Measurements from ENCODE around the gene TGFBI. TPM values are rescaled to one million over a fixed set of nuclear protein-coding genes. Genes with fewer than 3 reads are reported as not detected.

Gene TGFBI
- total and polyA plus RNA-seq, 7 donors, result 18.8 to 35.9 (median 28.3) TPM

DNA sequence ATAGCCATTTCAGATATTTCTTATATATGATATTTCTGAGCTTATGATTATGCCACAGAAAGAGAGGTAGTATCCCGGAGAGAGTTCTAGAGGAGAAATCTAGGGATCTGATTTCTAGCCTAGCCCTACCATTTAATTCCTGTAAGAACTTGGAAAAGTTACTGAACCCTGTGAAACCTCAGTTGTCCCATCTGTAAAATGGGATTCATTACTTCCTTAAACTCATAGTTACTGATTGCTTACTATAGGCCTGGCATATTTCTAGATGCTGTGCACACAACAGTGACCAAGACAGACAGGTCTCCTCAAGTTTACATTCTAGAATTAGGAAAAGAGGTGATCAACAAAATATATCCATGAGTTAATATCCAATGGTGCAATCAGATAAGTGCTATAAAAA, 73.1 kb downstream of the TGFBI start:
- TF ChIP-seq, protein P1, sequence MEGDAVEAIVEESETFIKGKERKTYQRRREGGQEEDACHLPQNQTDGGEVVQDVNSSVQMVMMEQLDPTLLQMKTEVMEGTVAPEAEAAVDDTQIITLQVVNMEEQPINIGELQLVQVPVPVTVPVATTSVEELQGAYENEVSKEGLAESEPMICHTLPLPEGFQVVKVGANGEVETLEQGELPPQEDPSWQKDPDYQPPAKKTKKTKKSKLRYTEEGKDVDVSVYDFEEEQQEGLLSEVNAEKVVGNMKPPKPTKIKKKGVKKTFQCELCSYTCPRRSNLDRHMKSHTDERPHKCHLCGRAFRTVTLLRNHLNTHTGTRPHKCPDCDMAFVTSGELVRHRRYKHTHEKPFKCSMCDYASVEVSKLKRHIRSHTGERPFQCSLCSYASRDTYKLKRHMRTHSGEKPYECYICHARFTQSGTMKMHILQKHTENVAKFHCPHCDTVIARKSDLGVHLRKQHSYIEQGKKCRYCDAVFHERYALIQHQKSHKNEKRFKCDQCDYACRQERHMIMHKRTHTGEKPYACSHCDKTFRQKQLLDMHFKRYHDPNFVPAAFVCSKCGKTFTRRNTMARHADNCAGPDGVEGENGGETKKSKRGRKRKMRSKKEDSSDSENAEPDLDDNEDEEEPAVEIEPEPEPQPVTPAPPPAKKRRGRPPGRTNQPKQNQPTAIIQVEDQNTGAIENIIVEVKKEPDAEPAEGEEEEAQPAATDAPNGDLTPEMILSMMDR (IDR thresholded peaks at IDR 0.05), result no peak
- 95 to 100% (median 97%) methylated on average over 1 of the region's 1 CpG for WGBS, 3 donors
- H3K4me1 ChIP-seq, result no peaks in the 10 kb centered on the region
- H3K36me3 ChIP-seq (ENCODE audit: insufficient read depth in 1 of 2, low read depth in 1 of 2), result no peaks in the 10 kb centered on the region
- DNase-seq (no peak), ATAC-seq (no peak)
- H3K27me3 ChIP-seq (ENCODE audit: insufficient read depth in 3 of 3, low read length in 2 of 3), result no peaks in the 10 kb centered on the region
- no peak overlapping the region for H3K4me3 ChIP-seq
- H3K9me3 ChIP-seq, result no peaks in the 10 kb centered on the region
- H3K27ac ChIP-seq, result no peak overlapping the region
- intact Hi-C loops (cut with DNase I), result no loop called here

DNA sequence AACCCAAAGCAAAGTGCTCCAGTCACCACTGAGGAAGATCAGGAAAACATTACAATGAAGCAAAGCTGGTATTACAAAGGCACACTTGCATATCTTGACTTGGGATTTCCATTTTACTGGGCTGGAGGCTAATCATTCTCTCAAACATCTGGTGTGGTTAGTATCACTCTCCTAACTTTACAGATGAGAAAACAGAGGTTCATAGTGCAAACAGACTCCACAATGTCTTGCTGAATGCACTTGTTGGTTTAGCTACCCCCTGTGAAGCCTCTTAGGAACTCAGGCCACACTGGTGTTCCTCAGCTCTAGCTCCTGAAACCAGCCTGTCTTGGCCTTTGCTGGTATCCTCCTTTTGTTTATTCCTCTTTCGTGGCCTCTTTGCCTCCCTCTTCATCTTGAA, 74.3 kb downstream of the TGFBI start:
- Histone ChIP-seq H3K36me3 (ENCODE audit: insufficient read depth in 1 of 2, low read depth in 1 of 2) (no peaks in the 10 kb centered on the region), H3K9me3 (no peaks in the 10 kb centered on the region), H3K27ac (no peak overlapping the region), H3K4me1 (no peaks in the 10 kb centered on the region), H3K27me3 (ENCODE audit: insufficient read depth in 3 of 3, low read length in 2 of 3) (no peaks in the 10 kb centered on the region), H3K4me3 (no peak overlapping the region)
- WGBS, 3 donors, result 92 to 100% (median 97%) methylated on average over 1 of the region's 1 CpG
- ATAC-seq (no peak), DNase-seq (no peak)
- TF ChIP-seq, protein P1 (IDR thresholded peaks at IDR 0.05), result no peak
- intact Hi-C loops (cut with DNase I), result no loop called here

DNA sequence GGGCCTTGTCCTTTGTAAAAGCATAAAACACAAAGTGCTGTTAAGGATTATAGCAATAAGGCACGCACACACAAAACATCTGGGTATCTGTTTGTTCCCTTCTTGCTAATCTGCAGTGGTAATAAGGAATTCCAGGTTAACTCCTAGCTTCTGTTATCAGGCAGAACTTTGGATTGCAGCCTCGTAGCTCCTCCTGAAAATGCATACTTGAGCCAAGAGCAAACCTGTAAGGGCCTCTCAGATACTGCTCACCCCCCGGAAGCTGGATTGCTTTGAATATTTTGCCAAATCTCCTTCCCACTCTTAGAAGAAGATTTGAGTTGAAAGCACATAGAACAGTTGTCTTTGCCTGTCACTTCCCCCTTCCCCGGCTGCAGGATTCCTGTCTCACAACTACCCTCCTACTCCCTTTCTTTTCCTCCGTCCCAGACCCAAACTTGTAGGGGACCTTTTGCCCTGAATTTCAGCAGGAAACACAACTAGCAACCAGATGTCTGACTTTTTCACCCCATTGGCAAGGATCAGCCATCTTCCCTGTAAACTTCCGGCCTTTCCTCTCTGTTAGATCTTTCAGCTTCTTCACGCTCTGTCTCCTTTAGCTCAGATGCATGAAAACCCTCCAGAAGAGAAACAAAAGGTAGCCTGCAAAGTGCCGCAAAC, 75.6 kb downstream of the TGFBI start:
- Histone ChIP-seq H3K9me3 (no peaks in the 10 kb centered on the region), H3K36me3 (ENCODE audit: insufficient read depth in 1 of 2, low read depth in 1 of 2) (no peaks in the 10 kb centered on the region), H3K4me1 (no peaks in the 10 kb centered on the region), H3K27me3 (ENCODE audit: insufficient read depth in 3 of 3, low read length in 2 of 3) (no peaks in the 10 kb centered on the region), H3K27ac (no peak overlapping the region), H3K4me3 (no peak overlapping the region)
- TF ChIP-seq, protein P1 (IDR thresholded peaks at IDR 0.05), result no peak
- DNase-seq, result no peak
- intact Hi-C loops (cut with DNase I), result no loop called here
- no peak for ATAC-seq
- 51 to 57% (median 56%) methylated on average over 8 of the region's 8 CpGs for WGBS, 3 donors

DNA sequence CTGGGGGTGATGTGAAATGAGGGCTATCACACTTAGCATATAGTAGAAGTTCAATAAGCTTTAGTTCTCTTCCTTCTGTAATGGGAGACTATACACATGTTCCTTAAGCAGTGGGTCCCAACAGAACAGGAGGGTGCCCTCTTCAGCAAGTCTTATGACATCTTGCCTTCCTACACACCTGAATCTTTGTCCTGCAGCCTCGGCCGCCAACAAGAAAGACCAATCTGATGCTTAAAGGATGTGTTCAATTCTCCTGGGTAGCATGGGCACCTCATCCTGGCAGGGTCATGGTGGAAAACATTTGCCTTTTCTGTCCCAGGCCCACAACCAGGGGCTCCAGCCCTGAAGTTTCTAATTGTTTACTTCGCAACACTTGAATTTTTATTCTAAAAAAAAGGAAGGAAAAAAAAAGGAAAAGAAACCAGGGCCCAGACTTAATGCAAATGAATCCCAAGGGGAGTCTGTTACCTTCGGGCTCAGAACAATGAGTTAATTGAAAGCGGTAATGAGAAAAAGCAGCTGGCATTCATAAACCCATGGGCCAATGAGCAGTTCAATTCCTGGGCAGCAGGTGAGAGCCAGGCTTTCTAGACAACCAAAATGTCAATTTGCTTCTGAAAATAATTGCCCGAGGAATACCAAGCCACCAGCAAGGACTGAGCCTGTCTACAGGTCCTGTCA, 77.7 kb downstream of the TGFBI start:
- no peaks in the 10 kb centered on the region for H3K9me3 ChIP-seq
- ATAC-seq (no peak), DNase-seq (no peak)
- no peaks in the 10 kb centered on the region for H3K36me3 ChIP-seq (ENCODE audit: insufficient read depth in 1 of 2, low read depth in 1 of 2)
- TF ChIP-seq, protein P1 (IDR thresholded peaks at IDR 0.05), result no peak
- no peak overlapping the region for H3K27ac ChIP-seq
- H3K27me3 ChIP-seq (ENCODE audit: insufficient read depth in 3 of 3, low read length in 2 of 3), result no peaks in the 10 kb centered on the region
- H3K4me1 ChIP-seq, result no peaks in the 10 kb centered on the region
- intact Hi-C loops (cut with DNase I), result no loop called here
- WGBS, 3 donors, result 72 to 84% (median 83%) methylated on average over 6 of the region's 6 CpGs
- no peak overlapping the region for H3K4me3 ChIP-seq
